Stimulated activated CD4-positive, alpha-beta T cell treated with anti-CD3 and anti-CD28 coated beads, Interleukin-15, amount 100 ng/mL, for 24 hours (primary cell): ENCODE data around the gene OMP.

Experiments used
- DNase-seq: peaks from one replicate; pipeline ENCODE4 v3.0.0-alpha.2; 2020

The OMP gene

DNA sequence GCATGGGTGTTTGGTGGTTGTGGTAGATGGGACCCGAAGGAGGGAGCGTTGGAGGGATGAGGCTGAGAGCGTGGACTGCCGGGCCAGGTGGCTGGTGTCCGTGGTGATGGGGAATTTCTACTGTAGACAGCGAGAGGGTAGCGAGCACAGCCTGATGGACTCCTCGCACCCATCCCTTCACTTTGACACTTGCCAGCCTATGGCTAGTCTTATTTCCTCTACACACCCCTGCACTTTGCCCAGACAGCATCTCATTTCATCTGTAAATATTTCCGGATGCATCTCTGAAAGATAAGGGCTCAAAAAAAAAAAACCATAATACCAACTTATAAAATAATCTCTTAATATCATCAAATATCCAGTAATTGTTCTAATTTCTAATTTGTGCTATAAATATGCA, 5.8 kb downstream of the OMP start:
- no peak for DNase-seq

DNA sequence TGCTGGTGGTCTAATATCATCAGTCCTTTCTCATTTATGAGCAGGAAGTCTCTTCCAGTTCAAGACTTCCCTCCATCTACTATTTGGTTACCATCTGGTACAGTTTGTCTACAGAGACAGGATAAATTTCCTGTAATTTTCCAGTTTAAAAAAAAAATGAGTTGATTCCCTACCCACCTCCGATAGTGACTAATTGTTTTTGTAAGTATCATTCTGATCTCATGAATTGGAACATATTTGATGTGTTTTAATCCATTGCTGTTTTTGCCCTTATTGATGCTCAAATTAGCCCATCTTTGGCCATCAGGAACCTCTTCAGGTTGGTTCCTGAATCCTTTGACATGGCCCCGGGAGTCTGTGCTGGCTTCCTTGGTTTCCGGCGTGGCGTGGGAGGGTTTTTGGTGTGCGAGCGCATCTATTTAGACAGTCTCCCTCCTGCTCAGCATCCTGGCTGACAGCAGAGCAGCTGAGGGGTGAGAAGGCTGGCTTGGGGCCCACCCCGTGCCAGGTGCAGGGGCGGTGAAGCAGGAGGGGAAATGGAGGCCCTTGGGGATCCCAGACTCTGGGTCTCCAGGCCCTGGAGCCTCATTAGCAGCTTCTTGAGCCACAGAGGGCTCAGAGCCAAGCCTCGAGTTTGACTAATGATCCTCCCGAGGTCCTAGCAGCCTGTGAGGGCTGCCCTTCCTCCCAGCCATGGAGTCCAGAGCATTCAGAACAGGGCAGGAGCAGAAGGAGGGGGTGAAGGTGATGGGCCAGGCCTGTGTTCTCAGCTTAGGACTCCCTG, 6.8 kb downstream of the OMP start:
- DNase-seq, result no peak

DNA sequence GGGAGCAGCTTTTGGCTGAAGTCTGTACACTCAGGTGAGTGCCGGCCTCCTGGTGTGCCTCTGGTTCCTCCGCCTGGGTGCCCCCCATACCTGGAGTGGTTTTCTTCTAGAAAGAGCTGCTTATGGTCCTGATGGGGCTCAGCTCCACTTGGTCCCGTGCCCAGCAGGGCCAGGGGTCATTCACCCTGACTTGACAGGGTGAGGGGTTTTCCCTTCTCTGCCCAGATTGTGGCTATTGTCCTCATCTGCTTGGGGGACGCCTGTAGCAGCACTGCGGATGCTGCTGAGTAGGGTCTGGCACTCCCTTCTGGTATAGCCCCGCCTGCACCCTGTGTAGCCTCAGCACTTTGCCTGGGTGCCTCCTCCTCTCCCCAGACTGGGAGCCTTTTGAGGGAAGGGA, 8.2 kb downstream of the OMP start:
- no peak for DNase-seq

DNA sequence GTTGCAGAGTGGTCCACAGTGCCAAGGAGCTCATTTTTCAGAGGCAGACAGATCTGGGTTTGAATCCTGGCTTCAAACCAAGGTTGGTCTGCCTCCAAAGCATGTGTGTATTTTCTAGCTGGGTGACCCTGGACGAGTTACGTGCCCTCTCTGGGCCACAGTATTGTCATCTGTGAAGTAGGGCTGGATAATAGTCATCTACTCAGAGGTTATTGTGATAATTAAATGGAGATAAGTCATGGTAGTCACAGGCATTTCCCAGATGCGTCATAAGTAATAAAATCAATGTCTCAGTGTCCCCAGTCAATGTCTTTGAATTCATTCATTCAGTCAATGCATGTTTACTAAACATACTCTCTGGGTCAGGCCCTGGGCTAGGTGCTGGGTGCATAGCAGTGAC, 8.6 kb downstream of the OMP start:
- DNase-seq, result no peak

DNA sequence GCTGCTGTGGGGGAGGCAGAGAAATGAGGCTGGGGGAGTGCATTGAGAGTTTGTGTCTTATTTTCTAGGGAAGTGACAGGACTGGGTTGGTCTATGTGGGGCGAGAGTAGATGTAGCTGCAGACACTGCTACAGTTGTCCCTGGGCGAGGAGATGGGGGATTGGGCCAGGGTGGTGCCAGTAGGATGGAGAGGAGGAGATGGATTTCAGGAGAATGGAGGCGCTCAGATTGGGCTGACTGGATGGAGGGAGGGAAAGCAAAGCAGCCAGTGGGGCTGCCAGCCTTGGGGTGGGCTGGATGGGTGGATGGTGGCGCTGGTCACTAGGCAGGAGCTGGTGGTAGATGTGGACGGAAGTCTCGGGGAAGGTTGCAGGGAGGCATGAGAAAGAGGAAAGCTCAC, 9.3 kb downstream of the OMP start:
- DNase-seq, result no peak

DNA sequence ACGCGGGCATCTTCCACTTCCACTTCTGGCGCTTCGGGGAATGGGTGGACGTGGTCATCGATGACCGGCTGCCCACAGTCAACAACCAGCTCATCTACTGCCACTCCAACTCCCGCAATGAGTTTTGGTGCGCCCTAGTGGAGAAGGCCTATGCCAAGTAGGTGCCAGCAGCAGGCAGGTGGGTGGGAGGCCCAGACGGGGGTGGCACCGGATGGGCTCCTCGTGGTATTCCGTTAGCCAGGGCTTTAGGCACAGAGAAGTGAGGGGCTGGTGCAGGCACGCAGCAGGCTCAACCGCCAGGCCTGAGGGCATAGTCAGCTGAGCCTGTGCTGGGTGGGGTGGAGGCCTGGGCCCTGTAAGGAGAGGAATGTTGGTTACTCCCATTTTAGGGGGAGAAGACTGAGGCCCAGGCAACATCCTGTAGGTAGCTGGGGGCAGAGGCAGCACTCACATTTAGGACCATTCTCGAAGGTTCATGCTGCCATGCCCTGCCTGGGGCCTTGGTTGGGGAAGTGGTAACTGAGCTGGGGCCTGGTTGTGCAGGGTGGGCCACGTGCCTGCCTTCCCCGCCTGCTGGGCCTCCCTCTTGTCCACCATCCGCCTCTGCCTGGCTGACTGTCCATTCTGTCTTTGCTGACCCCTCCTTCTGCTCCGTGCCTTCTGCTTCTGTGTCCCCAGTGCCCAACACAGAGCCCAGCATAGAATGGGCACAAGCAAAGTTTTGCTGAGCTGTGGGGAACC, 10.2 kb downstream of the OMP start:
- no peak for DNase-seq

DNA sequence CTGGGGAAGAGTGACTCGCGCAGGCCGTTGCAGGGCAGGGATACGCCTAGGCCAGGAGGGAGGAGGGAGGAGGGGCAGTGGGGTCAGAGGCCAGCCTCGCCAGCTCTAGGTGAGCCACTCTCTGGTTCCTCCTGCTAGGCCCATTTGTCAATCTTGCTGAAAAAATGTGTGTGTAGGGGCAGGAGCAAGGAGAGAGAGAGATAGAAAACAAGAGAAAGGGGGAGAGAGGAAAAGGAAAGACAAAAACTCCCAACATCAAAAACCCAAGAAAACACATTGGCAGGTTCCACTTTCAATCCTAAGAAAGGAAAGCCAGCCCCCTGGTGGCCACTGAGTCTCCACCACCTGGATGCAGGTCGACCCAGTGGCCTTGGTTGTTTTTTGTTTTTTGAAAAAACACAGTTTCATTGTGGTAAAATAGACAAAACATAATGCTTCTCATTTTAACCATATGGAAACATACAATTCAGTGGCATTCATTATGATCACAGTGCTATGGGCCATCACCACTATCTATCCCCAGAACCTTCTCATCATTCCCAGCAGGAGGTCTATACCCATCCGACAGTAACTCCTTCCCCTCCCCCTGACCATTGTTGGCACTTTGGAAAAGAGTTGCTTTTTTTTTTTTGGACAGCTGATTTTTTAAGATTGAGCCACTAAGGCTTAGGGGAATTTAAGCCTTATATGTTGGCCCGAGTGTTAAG, 10.9 kb downstream of the OMP start:
- DNase-seq, result peak; percentile 42

DNA sequence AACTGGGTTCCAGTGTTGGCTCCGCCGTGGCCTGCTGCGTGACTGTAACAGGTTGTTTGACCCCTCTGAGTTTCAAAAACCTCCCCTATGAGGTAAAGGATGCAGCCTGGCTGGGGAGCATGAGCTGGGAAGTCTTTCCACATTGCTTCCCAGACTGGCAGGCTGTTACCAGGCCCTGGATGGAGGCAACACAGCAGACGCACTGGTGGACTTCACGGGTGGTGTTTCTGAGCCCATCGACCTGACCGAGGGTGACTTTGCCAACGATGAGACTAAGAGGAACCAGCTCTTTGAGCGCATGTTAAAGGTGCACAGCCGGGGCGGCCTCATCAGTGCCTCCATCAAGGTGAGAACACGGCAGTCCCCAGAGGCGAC, 11.4 kb downstream of the OMP start:
- no peak for DNase-seq

DNA sequence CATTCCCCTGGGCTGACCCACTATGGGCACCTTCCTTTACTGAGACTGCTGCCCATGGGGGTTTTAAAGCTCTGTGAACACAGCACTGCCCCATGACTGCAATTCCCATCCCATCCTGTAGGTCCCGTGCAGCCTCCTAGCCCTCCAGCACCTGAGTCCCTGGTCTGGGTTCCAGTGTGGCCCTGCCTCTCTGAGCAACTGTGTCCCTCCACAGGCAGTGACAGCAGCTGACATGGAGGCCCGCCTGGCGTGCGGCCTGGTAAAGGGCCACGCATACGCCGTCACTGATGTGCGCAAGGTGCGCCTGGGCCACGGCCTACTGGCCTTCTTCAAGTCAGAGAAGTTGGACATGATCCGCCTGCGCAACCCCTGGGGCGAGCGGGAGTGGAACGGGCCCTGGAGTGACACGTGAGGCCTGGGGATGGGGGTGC, 12.6 kb downstream of the OMP start:
- no peak for DNase-seq

DNA sequence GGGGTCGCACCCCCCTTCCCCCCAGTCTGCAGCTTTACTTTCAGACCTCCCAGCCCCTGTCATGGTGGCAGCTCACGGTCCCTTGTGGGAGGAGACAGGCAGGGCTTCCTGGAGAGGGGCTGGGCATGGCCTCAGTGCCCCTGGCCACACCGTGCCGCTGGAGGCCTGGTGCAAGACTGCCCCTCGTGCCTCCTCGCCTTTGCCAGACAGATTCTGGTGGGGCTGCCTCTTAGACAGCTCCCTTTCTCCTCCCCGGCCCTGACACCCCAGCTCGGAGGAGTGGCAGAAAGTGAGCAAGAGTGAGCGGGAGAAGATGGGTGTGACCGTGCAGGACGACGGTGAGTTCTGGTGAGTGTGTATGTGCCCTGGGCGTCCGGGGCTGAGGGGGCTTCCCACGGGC, 13.3 kb downstream of the OMP start:
- no peak for DNase-seq

DNA sequence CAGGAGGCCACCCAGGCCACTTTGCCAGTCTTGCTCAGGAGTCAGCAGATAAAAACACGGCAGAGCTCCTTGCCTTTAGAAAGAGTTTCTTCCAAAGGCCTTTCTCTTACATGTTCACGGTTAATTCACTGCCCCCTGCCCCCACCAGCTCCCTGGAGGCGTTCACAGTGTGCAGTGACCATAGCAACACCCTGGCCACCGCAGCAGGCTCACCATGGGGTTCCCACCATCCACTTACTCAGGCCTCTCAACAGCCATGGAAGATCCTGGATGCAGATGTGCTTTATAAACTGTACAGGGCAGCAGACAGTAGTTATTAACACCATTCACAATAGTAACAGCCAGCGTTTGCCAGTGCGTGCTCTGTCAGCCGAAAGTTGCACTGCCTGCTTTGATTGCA, 14.9 kb downstream of the OMP start:
- DNase-seq, result no peak

DNA sequence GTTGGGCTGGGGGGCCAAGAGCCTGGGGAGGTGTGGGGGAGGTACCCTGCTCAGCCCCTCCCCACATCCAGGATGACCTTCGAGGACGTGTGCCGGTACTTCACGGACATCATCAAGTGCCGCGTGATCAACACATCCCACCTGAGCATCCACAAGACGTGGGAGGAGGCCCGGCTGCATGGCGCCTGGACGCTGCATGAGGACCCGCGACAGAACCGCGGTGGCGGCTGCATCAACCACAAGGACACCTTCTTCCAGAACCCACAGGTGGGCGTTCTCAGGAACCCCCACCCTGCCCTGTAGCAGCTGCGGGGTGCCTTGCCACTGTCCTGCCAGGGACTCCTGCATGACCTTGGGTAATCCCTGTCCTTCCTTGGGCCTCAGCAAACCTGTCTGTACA, 15.4 kb downstream of the OMP start:
- DNase-seq, result no peak

DNA sequence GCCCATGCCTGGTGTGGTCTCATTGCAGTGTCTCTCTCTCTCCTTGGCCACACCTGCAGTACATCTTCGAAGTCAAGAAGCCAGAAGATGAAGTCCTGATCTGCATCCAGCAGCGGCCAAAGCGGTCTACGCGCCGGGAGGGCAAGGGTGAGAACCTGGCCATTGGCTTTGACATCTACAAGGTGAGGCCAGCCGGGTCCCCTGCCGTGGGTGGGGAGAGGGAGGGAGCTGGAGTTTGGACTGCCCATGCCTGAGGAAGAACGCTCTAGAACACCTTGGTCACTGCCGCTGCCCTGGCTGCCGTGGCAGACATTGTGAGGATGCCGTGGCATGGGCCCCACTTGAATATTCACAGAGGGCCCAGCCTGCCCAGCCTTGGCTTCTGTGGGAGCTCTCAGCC, 16.3 kb downstream of the OMP start:
- no peak for DNase-seq

DNA sequence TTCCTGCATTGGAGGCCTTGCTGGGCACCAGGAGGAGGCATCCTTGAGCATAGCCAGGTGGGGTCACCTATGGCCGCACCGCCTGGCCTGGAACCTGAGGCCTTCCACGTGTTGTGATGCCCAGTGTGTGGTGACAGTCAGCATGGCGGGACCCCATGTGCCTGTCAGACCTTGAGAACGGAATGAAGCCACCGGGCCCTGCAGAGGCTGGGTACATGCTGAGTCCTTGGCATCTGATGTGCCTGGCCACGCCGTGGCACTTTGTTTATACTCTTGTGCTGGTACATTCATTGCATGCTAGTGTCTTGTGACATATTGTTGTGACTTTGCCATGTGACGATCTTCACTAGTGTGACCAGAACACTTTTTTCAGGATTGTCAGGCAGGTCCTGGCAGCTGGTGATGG, 16.9 kb downstream of the OMP start:
- no peak for DNase-seq

DNA sequence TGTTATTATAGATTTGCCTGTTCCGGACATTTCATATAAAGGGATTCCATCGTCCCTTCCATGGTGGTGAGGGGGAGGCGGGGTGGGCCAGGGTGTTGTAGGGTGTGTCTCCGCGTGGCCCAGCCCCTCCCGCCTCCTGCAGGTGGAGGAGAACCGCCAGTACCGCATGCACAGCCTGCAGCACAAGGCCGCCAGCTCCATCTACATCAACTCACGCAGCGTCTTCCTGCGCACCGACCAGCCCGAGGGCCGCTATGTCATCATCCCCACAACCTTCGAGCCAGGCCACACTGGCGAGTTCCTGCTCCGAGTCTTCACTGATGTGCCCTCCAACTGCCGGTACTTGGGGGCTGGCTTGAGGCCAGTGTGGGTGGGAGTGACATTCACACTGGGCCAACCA, 17.9 kb downstream of the OMP start:
- DNase-seq, result no peak

DNA sequence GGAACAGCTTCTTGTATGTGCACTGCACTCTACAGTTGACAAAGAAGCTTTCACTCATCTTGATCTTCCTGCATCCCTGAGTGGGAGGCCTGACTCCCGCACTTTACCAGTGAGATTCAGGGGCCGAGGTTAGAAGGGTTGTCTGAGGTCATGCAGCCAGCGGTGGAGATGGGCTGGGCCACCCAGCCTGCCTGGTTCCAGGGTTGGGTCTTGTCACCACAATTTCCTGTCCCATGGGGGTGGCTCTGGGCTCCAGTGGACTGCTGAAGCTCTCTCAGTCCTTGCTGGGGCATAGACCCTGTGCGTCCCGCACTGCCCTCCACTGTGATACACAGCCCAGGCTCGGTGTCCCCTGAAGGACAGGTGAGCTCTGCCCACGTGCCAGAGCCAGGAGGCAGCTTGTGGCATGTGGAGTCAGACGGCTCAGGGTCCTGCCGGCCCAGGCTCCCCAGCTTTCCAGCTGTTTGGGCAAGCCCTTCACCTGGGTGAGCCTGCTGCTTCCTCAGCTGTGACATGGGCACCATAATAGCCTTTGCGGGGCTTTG, 18.5 kb downstream of the OMP start:
- no peak for DNase-seq

DNA sequence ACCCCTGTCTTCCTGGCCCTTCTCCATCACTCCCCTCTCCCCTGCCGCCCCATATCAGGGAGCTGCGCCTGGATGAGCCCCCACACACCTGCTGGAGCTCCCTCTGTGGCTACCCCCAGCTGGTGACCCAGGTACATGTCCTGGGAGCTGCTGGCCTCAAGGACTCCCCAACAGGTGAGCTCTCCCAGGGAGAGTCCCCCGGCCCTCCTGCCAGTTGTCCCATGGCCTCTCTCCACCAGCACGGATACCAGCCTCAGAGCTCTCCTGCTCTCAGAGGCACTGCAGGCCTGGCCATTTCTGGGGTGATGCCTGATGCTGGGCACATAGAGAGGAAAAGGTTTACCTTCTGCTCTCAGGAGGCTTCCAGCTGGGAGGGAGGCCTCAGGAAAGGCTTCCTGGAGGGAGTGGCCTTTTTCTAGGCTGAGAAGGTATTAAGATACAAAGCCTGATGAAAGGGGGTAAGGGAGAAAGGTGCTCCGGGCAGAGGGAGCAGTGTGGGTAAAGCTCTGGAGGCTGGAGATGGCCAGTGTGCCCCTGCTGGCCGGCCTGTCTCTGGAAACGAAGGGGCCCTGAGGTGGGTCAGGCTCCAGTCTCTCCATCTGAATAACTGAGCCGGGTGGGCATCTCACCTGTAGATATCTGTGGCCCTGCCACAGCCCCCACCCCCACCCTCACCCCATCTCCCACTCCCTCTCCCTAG, 19.4 kb downstream of the OMP start:
- DNase-seq, result no peak

DNA sequence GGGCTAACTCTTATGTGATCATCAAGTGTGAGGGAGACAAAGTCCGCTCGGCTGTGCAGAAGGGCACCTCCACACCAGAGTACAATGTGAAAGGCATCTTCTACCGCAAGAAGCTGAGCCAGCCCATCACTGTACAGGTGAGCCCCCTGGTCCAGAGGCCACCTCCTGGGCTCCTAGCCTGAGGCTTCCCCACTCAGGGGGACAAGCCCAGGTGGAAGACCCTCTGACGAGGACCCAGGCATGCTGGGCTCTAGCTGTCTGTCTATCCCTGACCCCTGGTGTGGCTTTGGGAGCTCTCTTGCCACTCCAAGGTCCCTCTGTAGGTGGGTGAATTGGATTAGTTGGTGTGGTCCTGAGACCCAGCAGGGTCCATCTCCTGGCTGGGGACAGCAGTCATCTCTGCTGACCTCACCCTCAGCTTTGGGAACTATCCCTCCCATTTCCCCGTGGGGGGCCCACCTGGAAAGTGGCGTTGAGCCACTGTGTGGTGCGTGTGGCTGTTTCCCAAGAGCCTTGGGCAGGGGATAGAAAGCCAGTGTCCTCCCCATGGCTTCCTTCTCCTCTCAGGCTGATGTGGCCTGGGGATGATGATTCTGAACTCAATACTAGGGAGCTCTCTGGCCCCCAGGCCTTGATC, 20.1 kb downstream of the OMP start:
- no peak for DNase-seq

DNA sequence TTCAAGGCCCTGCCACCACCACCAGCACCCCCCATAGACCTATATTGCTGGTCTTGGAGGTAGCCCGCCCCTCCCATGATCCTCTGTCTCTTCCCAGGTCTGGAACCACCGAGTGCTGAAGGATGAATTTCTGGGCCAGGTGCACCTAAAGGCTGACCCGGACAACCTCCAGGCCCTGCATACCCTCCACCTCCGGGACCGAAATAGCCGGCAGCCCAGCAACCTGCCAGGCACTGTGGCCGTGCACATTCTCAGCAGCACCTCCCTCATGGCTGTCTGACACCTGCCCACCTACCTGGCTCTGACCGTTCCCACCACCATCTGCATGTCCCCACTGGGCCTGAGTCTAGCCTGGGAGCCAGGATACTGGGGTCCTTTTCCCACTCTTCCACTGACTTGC, 21.0 kb downstream of the OMP start:
- DNase-seq, result no peak

DNA sequence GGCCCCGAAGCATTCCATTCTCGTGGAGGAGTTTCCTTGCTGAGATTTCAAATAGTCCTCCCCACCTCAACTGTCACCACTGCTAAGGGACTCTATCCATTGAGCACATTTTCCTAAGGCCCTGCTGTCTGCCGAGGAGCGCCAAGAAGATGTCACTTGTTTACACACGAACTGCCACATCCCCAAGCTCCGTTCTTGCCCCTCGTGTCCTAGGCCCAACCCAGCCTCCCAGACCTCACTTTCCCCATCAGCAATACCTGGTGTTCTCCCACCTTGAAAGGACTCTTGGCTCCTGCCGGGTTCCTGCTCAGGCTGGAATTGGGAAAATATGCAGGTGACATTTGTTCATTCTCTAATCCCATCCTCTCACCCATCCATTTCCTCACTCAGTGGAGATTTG, 21.4 kb downstream of the OMP start:
- DNase-seq, result no peak

DNA sequence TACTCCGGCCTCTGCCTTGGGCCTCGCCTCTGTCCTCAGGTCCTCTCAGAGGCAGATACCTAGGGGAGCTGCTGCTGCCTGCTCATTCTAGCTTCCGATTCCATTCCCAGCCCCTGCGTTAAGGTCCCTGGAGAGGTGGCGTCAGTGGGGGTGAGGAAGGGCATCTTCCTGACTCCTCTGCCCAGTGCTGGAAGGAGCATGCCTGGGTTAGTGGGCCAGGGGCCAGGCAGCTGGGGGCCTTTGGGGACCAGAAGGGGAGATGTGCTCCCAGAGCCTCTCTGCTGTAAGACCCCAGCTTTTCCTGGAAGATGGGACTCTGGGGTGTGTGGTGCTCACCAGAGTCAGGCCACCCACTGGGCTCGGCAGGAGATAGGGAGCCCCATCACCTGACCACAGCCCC, 21.8 kb downstream of the OMP start:
- DNase-seq, result no peak

DNA sequence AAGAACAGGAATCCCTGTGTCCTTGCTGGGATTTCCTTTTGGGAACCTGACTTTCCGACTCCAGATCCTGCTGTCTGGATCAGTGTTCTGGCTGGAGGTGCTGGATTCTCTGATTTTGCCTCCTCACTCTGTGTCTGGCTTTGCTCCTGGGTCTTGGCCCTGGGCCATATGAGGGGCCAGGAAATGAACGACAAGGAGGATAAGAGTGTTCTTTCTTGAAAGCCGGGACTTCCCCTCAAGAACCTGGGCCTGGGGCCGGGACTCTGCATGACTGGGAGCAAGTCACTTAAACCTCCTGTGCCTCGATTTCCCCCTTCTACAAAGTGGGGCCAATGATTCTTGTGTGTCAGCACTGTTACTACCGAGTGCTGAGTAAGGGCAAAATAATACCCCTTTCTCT, 22.6 kb downstream of the OMP start:
- DNase-seq, result no peak

DNA sequence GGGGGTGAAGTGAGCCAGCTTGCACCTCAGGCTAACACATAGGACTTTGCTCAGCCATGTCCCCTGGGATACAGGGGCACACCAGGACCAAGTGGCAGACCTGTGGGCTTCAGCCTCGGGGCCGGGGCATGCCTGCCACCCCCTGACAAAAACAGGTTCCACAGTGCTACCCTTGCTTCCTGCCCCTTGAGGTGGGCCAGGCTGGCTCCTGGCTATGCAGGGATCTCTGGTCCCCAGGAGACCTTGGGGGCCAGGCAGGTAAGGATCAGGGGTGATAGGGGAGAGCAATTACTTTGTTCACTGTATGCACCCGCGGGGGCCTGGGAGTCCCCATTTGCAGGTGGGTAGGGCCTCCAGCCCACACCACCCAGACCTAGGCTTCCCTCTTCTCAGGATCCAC, 23.1 kb downstream of the OMP start:
- no peak for DNase-seq
